ENCODE data around the gene SCGB2B2.

Gene SCGB2B2

DNA sequence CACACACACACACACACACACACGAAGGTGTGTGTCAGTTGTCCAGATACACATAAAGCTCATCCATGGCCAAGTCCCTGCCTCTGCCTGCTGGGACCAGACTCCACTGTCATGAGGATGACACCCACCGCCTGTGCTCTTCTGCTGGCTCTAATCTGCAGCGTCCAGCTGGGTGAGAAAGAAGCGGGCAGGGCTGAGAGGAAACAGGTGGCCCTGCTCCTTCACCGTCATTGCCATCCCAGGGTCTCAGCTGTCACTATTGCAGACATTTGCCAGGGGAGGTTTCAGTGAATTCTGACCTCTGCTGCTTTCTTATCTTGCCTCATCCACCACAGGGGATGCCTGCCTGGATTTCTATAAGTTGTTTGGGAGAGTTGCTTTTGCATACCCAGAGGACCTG lies 31.4 kb downstream of the SCGB2B2 start:
- Histone ChIP-seq H3K9me3 (ENCODE audit: insufficient read depth, low read length) (no peaks in the 10 kb centered on the region), H2AFZ (ENCODE audit: low read depth, low read length, severe bottlenecking) (no peak overlapping the region), H3K9ac (ENCODE audit: low read length) (no peak overlapping the region), H3K27me3 (ENCODE audit: low read length) (no peaks in the 10 kb centered on the region), H3F3A (ENCODE audit: insufficient read depth) (no peaks in the 10 kb centered on the region), H3K4me2 (ENCODE audit: low read depth, low read length, poor library complexity, severe bottlenecking) (no peak overlapping the region), H3K79me2 (ENCODE audit: insufficient read depth, low read length) (no peaks in the 10 kb centered on the region), H4K20me1 (ENCODE audit: low read depth, low read length) (no peaks in the 10 kb centered on the region), H3K27ac (ENCODE audit: low read depth, low read length) (no peak overlapping the region), H3K9me2 (replicated peaks; ENCODE audit: insufficient read depth, low read length) (no peaks in the 10 kb centered on the region), H3K4me3 (ENCODE audit: insufficient read depth, low read length, poor library complexity, severe bottlenecking) (no peak overlapping the region), H3K36me3 (ENCODE audit: low read length) (no peaks in the 10 kb centered on the region)
- TF ChIP-seq EZH2phosphoT487 (conservative IDR thresholded peaks at IDR 0.05; ENCODE audit: low read length) = no peak
- no peak for TF ChIP-seq CTCF (IDR thresholded peaks at IDR 0.05; ENCODE audit: insufficient read depth, low read length, poor library complexity, severe bottlenecking)

DNA sequence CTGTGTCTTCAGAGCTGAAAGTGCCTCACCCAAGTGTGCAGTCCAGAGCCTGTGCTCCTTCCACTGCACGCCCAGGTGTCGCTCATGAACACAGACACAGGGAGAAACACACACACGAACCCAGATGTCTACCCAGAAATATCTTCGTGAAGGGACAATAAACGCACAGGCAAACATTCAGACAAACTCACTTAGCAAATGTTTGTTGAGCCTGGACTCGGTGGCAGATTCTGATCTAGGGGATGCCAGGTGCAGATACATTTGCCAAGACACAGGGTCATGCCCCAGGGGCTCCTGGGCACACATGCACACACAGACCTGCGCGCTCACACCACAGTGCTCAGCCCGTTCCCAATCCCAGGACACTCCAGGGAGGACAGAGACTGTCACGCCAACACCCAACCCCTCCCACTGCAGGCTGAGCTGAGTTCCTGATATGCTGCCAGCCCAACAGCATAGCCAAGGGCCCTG lies 31.9 kb downstream of the SCGB2B2 start:
- Histone ChIP-seq H3K27me3 (ENCODE audit: low read length) (no peaks in the 10 kb centered on the region), H3K9me3 (ENCODE audit: insufficient read depth, low read length) (no peaks in the 10 kb centered on the region), H3K9ac (ENCODE audit: low read length) (no peak overlapping the region), H3K27ac (ENCODE audit: low read depth, low read length) (no peak overlapping the region), H2AFZ (ENCODE audit: low read depth, low read length, severe bottlenecking) (no peak overlapping the region), H3K4me2 (ENCODE audit: low read depth, low read length, poor library complexity, severe bottlenecking) (no peak overlapping the region), H3K4me3 (ENCODE audit: insufficient read depth, low read length, poor library complexity, severe bottlenecking) (no peak overlapping the region), H3K36me3 (ENCODE audit: low read length) (no peaks in the 10 kb centered on the region), H4K20me1 (ENCODE audit: low read depth, low read length) (no peaks in the 10 kb centered on the region), H3K79me2 (ENCODE audit: insufficient read depth, low read length) (no peaks in the 10 kb centered on the region), H3K9me2 (replicated peaks; ENCODE audit: insufficient read depth, low read length) (no peaks in the 10 kb centered on the region), H3F3A (ENCODE audit: insufficient read depth) (no peaks in the 10 kb centered on the region)
- no peak for TF ChIP-seq CTCF (IDR thresholded peaks at IDR 0.05; ENCODE audit: insufficient read depth, low read length, poor library complexity, severe bottlenecking)
- no peak for TF ChIP-seq EZH2phosphoT487 (conservative IDR thresholded peaks at IDR 0.05; ENCODE audit: low read length)

DNA sequence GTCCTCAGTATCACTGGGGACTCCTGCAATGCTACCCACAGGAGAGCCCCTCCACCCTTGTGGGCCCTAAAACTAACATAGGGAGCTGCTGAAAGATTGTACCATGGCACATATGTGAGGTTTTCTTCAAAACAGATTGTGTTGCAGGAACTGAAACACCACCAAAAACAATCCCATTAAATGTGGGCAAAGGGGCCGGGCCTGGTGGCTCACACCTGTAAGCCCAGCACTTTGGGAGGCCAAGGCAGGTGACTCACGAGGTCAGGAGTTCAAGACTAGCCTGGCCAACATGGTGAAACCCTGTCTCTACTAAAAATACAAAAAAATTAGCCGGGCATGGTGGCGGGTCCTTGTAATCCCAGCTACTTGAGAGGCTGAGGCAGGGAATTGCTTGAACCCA lies 34.7 kb downstream of the SCGB2B2 start:
- no peak overlapping the region for H3K27ac ChIP-seq (ENCODE audit: low read depth, low read length)
- H2AFZ ChIP-seq (ENCODE audit: low read depth, low read length, severe bottlenecking) = no peak overlapping the region
- H3K9me3 ChIP-seq (ENCODE audit: insufficient read depth, low read length) = no peaks in the 10 kb centered on the region
- H3F3A ChIP-seq (ENCODE audit: insufficient read depth) = no peaks in the 10 kb centered on the region
- no peak overlapping the region for H3K9ac ChIP-seq (ENCODE audit: low read length)
- no peak overlapping the region for H3K4me2 ChIP-seq (ENCODE audit: low read depth, low read length, poor library complexity, severe bottlenecking)
- H4K20me1 ChIP-seq (ENCODE audit: low read depth, low read length) = no peaks in the 10 kb centered on the region
- no peaks in the 10 kb centered on the region for H3K36me3 ChIP-seq (ENCODE audit: low read length)
- TF ChIP-seq CTCF (IDR thresholded peaks at IDR 0.05; ENCODE audit: insufficient read depth, low read length, poor library complexity, severe bottlenecking) (no peak), EZH2phosphoT487 (conservative IDR thresholded peaks at IDR 0.05; ENCODE audit: low read length) (no peak)
- no peaks in the 10 kb centered on the region for H3K79me2 ChIP-seq (ENCODE audit: insufficient read depth, low read length)
- no peaks in the 10 kb centered on the region for H3K9me2 ChIP-seq (replicated peaks; ENCODE audit: insufficient read depth, low read length)
- H3K27me3 ChIP-seq (ENCODE audit: low read length) = no peaks in the 10 kb centered on the region
- H3K4me3 ChIP-seq (ENCODE audit: insufficient read depth, low read length, poor library complexity, severe bottlenecking) = no peak overlapping the region
